GM21619 (cell line): ENCODE measurements around the gene PCDH10.

Experiments used
- ATAC-seq: cut with Tn5 transposase; IDR thresholded peaks from one replicate; pipeline ENCODE4 v1.9.1; 2021; ENCODE audit not compliant: unreplicated experiment

PCDH10 gene

GRCh38 chr4:133148690-133149363 lies at the start of gene PCDH10:
Gene PCDH10 (plus strand): TSS chr4:133149294. CDS start chr4:133150141, 847 bp downstream.
- peak; percentile 66 for ATAC-seq

- no peak for ATAC-seq
These were observed 47.1 kb upstream of the PCDH10 start for GRCh38 chr4:133102043-133102442.

- ATAC-seq = no peak
These were observed 46.3 kb upstream of the PCDH10 start for GRCh38 chr4:133102612-133103409.

GRCh38 chr4:133112641-133113040 lies 36.5 kb upstream of the PCDH10 start:
- ATAC-seq = no peak

GRCh38 chr4:133124746-133125145 lies 24.3 kb upstream of the PCDH10 start:
- no peak for ATAC-seq

GRCh38 chr4:133127500-133127899 lies 21.6 kb upstream of the PCDH10 start:
- ATAC-seq = no peak

- no peak for ATAC-seq
These were observed 19.9 kb upstream of the PCDH10 start for GRCh38 chr4:133129237-133129636.

- no peak for ATAC-seq
These were observed 18.9 kb upstream of the PCDH10 start for GRCh38 chr4:133130171-133130570.

- ATAC-seq = no peak
These were observed 17.1 kb upstream of the PCDH10 start for GRCh38 chr4:133131829-133132460.

GRCh38 chr4:133136833-133137232 lies 12.3 kb upstream of the PCDH10 start:
- no peak for ATAC-seq

GRCh38 chr4:133137571-133137970 lies 11.5 kb upstream of the PCDH10 start:
- no peak for ATAC-seq

GRCh38 chr4:133143775-133144430 lies 5.2 kb upstream of the PCDH10 start:
- no peak for ATAC-seq

- ATAC-seq = no peak
These were observed 3.9 kb upstream of the PCDH10 start for GRCh38 chr4:133145241-133145640.

- no peak for ATAC-seq
These were observed 3.1 kb upstream of the PCDH10 start for GRCh38 chr4:133145758-133146573.

GRCh38 chr4:133146574-133147241 lies 2.4 kb upstream of the PCDH10 start:
- ATAC-seq = peak; percentile 56

- ATAC-seq = no peak
These were observed 1.7 kb upstream of the PCDH10 start for GRCh38 chr4:133147286-133147821.

- no peak for ATAC-seq
These were observed 989 bp upstream of the PCDH10 start for GRCh38 chr4:133147921-133148689.

GRCh38 chr4:133149364-133149695 lies 236 bp downstream of the PCDH10 start:
- ATAC-seq = no peak

- ATAC-seq = no peak
These were observed 908 bp downstream of the PCDH10 start for GRCh38 chr4:133149932-133150471.
